GOT3 (cell line): Measurements from ENCODE around the gene YPEL4.

Experiments
- DNase-seq: peaks from one replicate; lab custom pipeline; 2025; ENCODE audit warnings: mixed read lengths; lab: John Stamatoyannopoulos, UW

Gene YPEL4

GRCh38 chr11:57650739-57651090 is 1.0 kb upstream of the YPEL4 start:
- DNase-seq: no peak

GRCh38 chr11:57648801-57649735 is 644 bp downstream of the YPEL4 start:
- DNase-seq: no peak

- DNase-seq: no peak
Observed at GRCh38 chr11:57647960-57648800, 1.5 kb downstream of the YPEL4 start.

- DNase-seq: no peak
Observed at GRCh38 chr11:57647372-57647771, 2.3 kb downstream of the YPEL4 start.

GRCh38 chr11:57646799-57647303 is 2.9 kb downstream of the YPEL4 start:
- no peak for DNase-seq

GRCh38 chr11:57646194-57646798 is 3.4 kb downstream of the YPEL4 start:
- no peak for DNase-seq

- DNase-seq: no peak
Observed at GRCh38 chr11:57645689-57646085, 4.0 kb downstream of the YPEL4 start.

- no peak for DNase-seq
Observed at GRCh38 chr11:57644748-57645688, 4.7 kb downstream of the YPEL4 start.

GRCh38 chr11:57643802-57644201 is 5.9 kb downstream of the YPEL4 start:
- DNase-seq: no peak

- no peak for DNase-seq
Observed at GRCh38 chr11:57641011-57641807, 8.5 kb downstream of the YPEL4 start.

- no peak for DNase-seq
Observed at GRCh38 chr11:57640068-57640800, 9.5 kb downstream of the YPEL4 start.

GRCh38 chr11:57639321-57640067 is 10.2 kb downstream of the YPEL4 start:
- no peak for DNase-seq

- no peak for DNase-seq
Observed at GRCh38 chr11:57638811-57639320, 10.8 kb downstream of the YPEL4 start.

GRCh38 chr11:57638005-57638781 is 11.5 kb downstream of the YPEL4 start:
- no peak for DNase-seq

GRCh38 chr11:57637626-57638004 is 12.1 kb downstream of the YPEL4 start:
- no peak for DNase-seq

GRCh38 chr11:57635246-57635645 is 14.5 kb downstream of the YPEL4 start:
- DNase-seq: no peak

GRCh38 chr11:57634311-57634710 is 15.4 kb downstream of the YPEL4 start:
- no peak for DNase-seq
